ENCODE measurements around the gene RPL39.

GRCh38 chrX:119817130-119817690 is 25.8 kb upstream of the RPL39 start:
- TF ChIP-seq CTCF (IDR thresholded peaks at IDR 0.05): no peak
- TF ChIP-seq POLR2A (IDR thresholded peaks at IDR 0.05): no peak

Data from body of pancreas (tissue), 4 donors.